ENCODE measurements around the gene NFIC.

Gene NFIC

GRCh38 chr19:3320354-3320670 is 46.1 kb upstream of the NFIC start:
- Histone ChIP-seq H3K36me3 (ENCODE audit: insufficient read depth, low read length) (no peaks in the 10 kb centered on the region), H3K4me2 (ENCODE audit: low read length) (no peak overlapping the region), H3K27ac (ENCODE audit: low read depth, low read length, poor library complexity, severe bottlenecking) (no peak overlapping the region), H3K9me2 (ENCODE audit: low read depth, low read length) (no peaks in the 10 kb centered on the region), H3K79me2 (ENCODE audit: insufficient read depth, low read length) (no peaks in the 10 kb centered on the region), H3F3A (ENCODE audit: insufficient read depth, low read length) (no peaks in the 10 kb centered on the region), H3K27me3 (ENCODE audit: insufficient read depth, low read length) (no peaks in the 10 kb centered on the region), H3K4me1 (ENCODE audit: insufficient read depth, low read length, severe bottlenecking) (no peaks in the 10 kb centered on the region), H4K20me1 (ENCODE audit: insufficient read depth, low read length) (no peaks in the 10 kb centered on the region), H3K9ac (ENCODE audit: low read length) (no peak overlapping the region), H3K9me3 (ENCODE audit: low read length) (no peaks in the 10 kb centered on the region), H2AFZ (ENCODE audit: low read length) (no peak overlapping the region), H3K4me3 (ENCODE audit: low read depth, low read length, poor library complexity, severe bottlenecking) (no peak overlapping the region)
- TF ChIP-seq CTCF (IDR thresholded peaks at IDR 0.05; ENCODE audit: low read length): no peak
- no peak for TF ChIP-seq EZH2 (IDR thresholded peaks at IDR 0.05; ENCODE audit: borderline replicate concordance, low read length)

GRCh38 chr19:3320853-3321252 is 45.5 kb upstream of the NFIC start:
- Histone ChIP-seq H3F3A (ENCODE audit: insufficient read depth, low read length) (no peaks in the 10 kb centered on the region), H3K9me2 (ENCODE audit: low read depth, low read length) (no peaks in the 10 kb centered on the region), H3K4me3 (ENCODE audit: low read depth, low read length, poor library complexity, severe bottlenecking) (no peak overlapping the region), H3K4me2 (ENCODE audit: low read length) (no peak overlapping the region), H3K9ac (ENCODE audit: low read length) (no peak overlapping the region), H3K36me3 (ENCODE audit: insufficient read depth, low read length) (no peaks in the 10 kb centered on the region), H4K20me1 (ENCODE audit: insufficient read depth, low read length) (no peaks in the 10 kb centered on the region), H2AFZ (ENCODE audit: low read length) (no peak overlapping the region), H3K27me3 (ENCODE audit: insufficient read depth, low read length) (no peaks in the 10 kb centered on the region), H3K9me3 (ENCODE audit: low read length) (no peaks in the 10 kb centered on the region), H3K27ac (ENCODE audit: low read depth, low read length, poor library complexity, severe bottlenecking) (no peak overlapping the region), H3K4me1 (ENCODE audit: insufficient read depth, low read length, severe bottlenecking) (no peaks in the 10 kb centered on the region), H3K79me2 (ENCODE audit: insufficient read depth, low read length) (no peaks in the 10 kb centered on the region)
- TF ChIP-seq CTCF (IDR thresholded peaks at IDR 0.05; ENCODE audit: low read length): no peak
- TF ChIP-seq EZH2 (IDR thresholded peaks at IDR 0.05; ENCODE audit: borderline replicate concordance, low read length): no peak

- no peak for TF ChIP-seq CTCF (IDR thresholded peaks at IDR 0.05; ENCODE audit: low read length)
- TF ChIP-seq EZH2 (IDR thresholded peaks at IDR 0.05; ENCODE audit: borderline replicate concordance, low read length): no peak
- no peaks in the 10 kb centered on the region for H3K9me3 ChIP-seq (ENCODE audit: low read length)
- no peaks in the 10 kb centered on the region for H4K20me1 ChIP-seq (ENCODE audit: insufficient read depth, low read length)
- no peaks in the 10 kb centered on the region for H3K36me3 ChIP-seq (ENCODE audit: insufficient read depth, low read length)
- no peaks in the 10 kb centered on the region for H3K9me2 ChIP-seq (ENCODE audit: low read depth, low read length)
- no peak overlapping the region for H3K9ac ChIP-seq (ENCODE audit: low read length)
- H2AFZ ChIP-seq (ENCODE audit: low read length): no peak overlapping the region
- no peaks in the 10 kb centered on the region for H3K4me1 ChIP-seq (ENCODE audit: insufficient read depth, low read length, severe bottlenecking)
- no peak overlapping the region for H3K4me3 ChIP-seq (ENCODE audit: low read depth, low read length, poor library complexity, severe bottlenecking)
- no peaks in the 10 kb centered on the region for H3K79me2 ChIP-seq (ENCODE audit: insufficient read depth, low read length)
- no peak overlapping the region for H3K4me2 ChIP-seq (ENCODE audit: low read length)
- no peaks in the 10 kb centered on the region for H3K27me3 ChIP-seq (ENCODE audit: insufficient read depth, low read length)
- H3F3A ChIP-seq (ENCODE audit: insufficient read depth, low read length): no peaks in the 10 kb centered on the region
- H3K27ac ChIP-seq (ENCODE audit: low read depth, low read length, poor library complexity, severe bottlenecking): no peak overlapping the region
Observed at GRCh38 chr19:3321696-3322095, 44.7 kb upstream of the NFIC start.

All from OCI-LY1 (cell line).